Measurements from ENCODE around the gene IL2RA. TPM values are rescaled to one million over a fixed set of nuclear protein-coding genes. Genes with fewer than 3 reads are reported as not detected.
A peak's percentile ranks its signal among the peaks of the same experiment; 100 is the strongest.

The IL2RA gene
- total and polyA plus RNA-seq, 10 of the 15 experiments (the other 5 are each of a cell fraction or from before 2014, with no cell fraction given), result 2.2 to 6.0 (median 4.9) TPM

DNA sequence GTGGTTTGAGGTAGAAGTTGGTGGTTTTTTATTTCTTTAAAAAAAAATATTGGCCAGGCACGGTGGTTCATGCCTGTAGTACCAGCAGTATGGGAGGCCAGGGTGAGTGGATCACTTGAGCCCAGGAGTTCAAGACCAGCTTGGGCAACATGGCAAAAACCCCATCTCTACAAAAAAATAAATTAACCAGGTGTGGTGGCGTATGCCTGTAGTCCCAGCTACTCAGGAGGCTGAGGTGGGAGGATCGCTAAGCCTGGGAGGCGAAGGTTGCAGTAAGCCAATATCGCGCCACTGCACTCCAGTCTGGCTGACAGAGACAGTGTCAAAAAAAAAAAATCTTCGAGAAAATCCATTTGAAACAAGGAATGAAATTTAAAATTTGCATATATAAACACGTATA, 1.1 kb downstream of the IL2RA start:
- WGBS (ENCODE audit: insufficient coverage, insufficient replicate concordance, low lambda C conversion rate, missing lambda C conversion rate), result 74% methylated on average over 8 of the region's 8 CpGs
- Histone ChIP-seq H3K27me3 (replicated peaks in 1 of 2; ENCODE audit: control insufficient read depth in 2 of 2, insufficient read depth in 2 of 2, low read length in 1 of 2) (no peaks in the 10 kb centered on the region), H3K79me2 (ENCODE audit: control insufficient read depth, insufficient read depth, low read length) (no peaks in the 10 kb centered on the region; the same call in 1 of the 2 replicates), H2AFZ (ENCODE audit: control insufficient read depth, low read depth, low read length) (no peak overlapping the region), H3K4me2 (ENCODE audit: control insufficient read depth, insufficient read depth) (peak overlapping the region; percentile 20), H4K20me1 (ENCODE audit: control insufficient read depth, insufficient read depth) (no peaks in the 10 kb centered on the region), H3K36me3 (ENCODE audit: control insufficient read depth in 2 of 2, insufficient read depth in 2 of 2, low read length in 1 of 2) (no peaks in the 10 kb centered on the region), H3K4me1 (ENCODE audit: control insufficient read depth, insufficient read depth, low read length) (peaks cover 37% of the 10 kb centered on the region), H3K9ac (ENCODE audit: control insufficient read depth, insufficient read depth, low read length) (no peak overlapping the region), H3K27ac (ENCODE audit: control insufficient read depth, insufficient read depth) (no peak overlapping the region), H3K4me3 (no peak overlapping the region), H3K9me3 (replicated peaks; ENCODE audit: control insufficient read depth, insufficient read depth, low read length) (no peaks in the 10 kb centered on the region)
- TF ChIP-seq, protein P1, sequence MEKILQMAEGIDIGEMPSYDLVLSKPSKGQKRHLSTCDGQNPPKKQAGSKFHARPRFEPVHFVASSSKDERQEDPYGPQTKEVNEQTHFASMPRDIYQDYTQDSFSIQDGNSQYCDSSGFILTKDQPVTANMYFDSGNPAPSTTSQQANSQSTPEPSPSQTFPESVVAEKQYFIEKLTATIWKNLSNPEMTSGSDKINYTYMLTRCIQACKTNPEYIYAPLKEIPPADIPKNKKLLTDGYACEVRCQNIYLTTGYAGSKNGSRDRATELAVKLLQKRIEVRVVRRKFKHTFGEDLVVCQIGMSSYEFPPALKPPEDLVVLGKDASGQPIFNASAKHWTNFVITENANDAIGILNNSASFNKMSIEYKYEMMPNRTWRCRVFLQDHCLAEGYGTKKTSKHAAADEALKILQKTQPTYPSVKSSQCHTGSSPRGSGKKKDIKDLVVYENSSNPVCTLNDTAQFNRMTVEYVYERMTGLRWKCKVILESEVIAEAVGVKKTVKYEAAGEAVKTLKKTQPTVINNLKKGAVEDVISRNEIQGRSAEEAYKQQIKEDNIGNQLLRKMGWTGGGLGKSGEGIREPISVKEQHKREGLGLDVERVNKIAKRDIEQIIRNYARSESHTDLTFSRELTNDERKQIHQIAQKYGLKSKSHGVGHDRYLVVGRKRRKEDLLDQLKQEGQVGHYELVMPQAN (conservative IDR thresholded peaks at IDR 0.05), result no peak
- TF ChIP-seq, protein P2, sequence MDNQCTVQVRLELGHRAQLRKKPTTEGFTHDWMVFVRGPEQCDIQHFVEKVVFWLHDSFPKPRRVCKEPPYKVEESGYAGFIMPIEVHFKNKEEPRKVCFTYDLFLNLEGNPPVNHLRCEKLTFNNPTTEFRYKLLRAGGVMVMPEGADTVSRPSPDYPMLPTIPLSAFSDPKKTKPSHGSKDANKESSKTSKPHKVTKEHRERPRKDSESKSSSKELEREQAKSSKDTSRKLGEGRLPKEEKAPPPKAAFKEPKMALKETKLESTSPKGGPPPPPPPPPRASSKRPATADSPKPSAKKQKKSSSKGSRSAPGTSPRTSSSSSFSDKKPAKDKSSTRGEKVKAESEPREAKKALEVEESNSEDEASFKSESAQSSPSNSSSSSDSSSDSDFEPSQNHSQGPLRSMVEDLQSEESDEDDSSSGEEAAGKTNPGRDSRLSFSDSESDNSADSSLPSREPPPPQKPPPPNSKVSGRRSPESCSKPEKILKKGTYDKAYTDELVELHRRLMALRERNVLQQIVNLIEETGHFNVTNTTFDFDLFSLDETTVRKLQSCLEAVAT (IDR thresholded peaks at IDR 0.05), result peak; percentile 46; the same call in 1 of the 2 replicates
- intact Hi-C loops (cut with micrococcal nuclease; ENCODE audit: unreplicated experiment), result no loop called here
- CTCF ChIA-PET, result interaction anchor here (0.9 to 3.0 kb wide), 8 partner anchors 10 to 341 kb away, joined by 3 to 19 read pairs (median 4); no protein-coding TSS in a partner anchor
- in situ Hi-C loops (cut with MboI), result no loop called here
- no TSS peak for BruUV-seq (replicated peaks)
- POLR2A ChIA-PET, result interaction anchor here (1.0 to 3.4 kb wide), 3 partner anchors 9 to 47 kb away, joined by 3 to 16 read pairs (median 3); no protein-coding TSS in a partner anchor
- RAD21 ChIA-PET (ENCODE audit: unreplicated experiment), result interaction anchor here (1.0 to 2.3 kb wide), 2 partner anchors 8 to 10 kb away, joined by 6 to 11 read pairs; no protein-coding TSS in a partner anchor
- DNase-seq (ENCODE audit: low read depth, low spot score) (no peak), FAIRE-seq (no peak), ATAC-seq (no peak)
- SMC1A ChIA-PET (ENCODE audit: uncharacterized antibody, unreplicated experiment), result interaction anchor here (0.7 to 3.9 kb wide), 7 partner anchors 11 to 239 kb away, joined by 3 to 18 read pairs (median 3); no protein-coding TSS in a partner anchor
